HCT116 (cell line): ENCODE measurements around the gene C11orf91. TPM values are rescaled to one million over a fixed set of nuclear protein-coding genes. Genes with fewer than 3 reads are reported as not detected.

Source experiments
- ATAC-seq: fragments of 200-7000 bp; cut with Tn5 transposase; 2 replicates; pipeline ENCODE4 v1.9.1; 2020; ENCODE audit warnings: mild to moderate bottlenecking, moderate library complexity
- BruUV-seq: library from RNA; stranded (reverse); fragments of 400-500 nt; replicated peaks from 2 replicates; lab custom pipeline; 2021; lab: Mats Ljungman, UMichigan
- CTCF ChIA-PET: fragments of 300-600 bp; sonication (Branson Sonifier 250); formaldehyde crosslinking; loops from one replicate; lab custom pipeline; 2021; ENCODE audit warnings: antibody characterized with exemption; lab: Charles Lee
- POLR2A ChIA-PET: fragments of 300-600, 350-600 bp; sonication (Branson Sonifier 250); formaldehyde crosslinking; loops from one replicate; lab custom pipeline; 2021; ENCODE audit warnings: antibody characterized with exemption; lab: Charles Lee
- RAD21 ChIA-PET, 2 experiments: fragments of 300-600 bp; sonication (Branson Sonifier 250); formaldehyde crosslinking; loops; one replicate each; lab custom pipeline; 2023; ENCODE audit warnings: low total read pairs in 2 of 2; ENCODE audit not compliant: uncharacterized antibody in 2 of 2, unreplicated experiment in 2 of 2, low non-redundant PET in 1 of 2; lab: Charles Lee
- DNase-seq: peaks from one replicate; pipeline ENCODE4 v3.0.0-alpha.2; 2010; ENCODE audit warnings: low read depth, low spot score
- H2AFZ ChIP-seq: fragments of 200-600 bp; shearing (Covaris generic), sonication (generic); 2 replicates; pipeline ENCODE4 v1.6.1; 2017; ENCODE audit warnings: low read depth, mixed run types, mixed read lengths, antibody characterized with exemption, low read length; ENCODE audit not compliant: poor library complexity, severe bottlenecking
- H3K27ac ChIP-seq: 2 replicates; pipeline ENCODE4 v1.5.1; 2012; ENCODE audit warnings: low read depth, low read length
- H3K27me3 ChIP-seq: fragments of 200-600 bp; sonication (generic); 2 replicates; pipeline ENCODE4 v1.6.1; 2016; ENCODE audit warnings: mixed run types, low read length, mixed read lengths; ENCODE audit not compliant: insufficient read depth
- H3K36me3 ChIP-seq, 2 experiments: fragments of 200-500 bp in 1 of 2; fragments of 200-600 bp in 1 of 2; sonication (Bioruptor generic) in 1 of 2; sonication (generic) in 1 of 2; 2 replicates each; pipeline versions ENCODE4 v1.5.1 to v1.6.1; 2014 to 2016; ENCODE audit warnings: low read length in 2 of 2, inconsistent platforms in 1 of 2, mixed read lengths in 1 of 2, mixed run types in 1 of 2; ENCODE audit not compliant: insufficient read depth in 2 of 2, control insufficient read depth in 1 of 2
- H3K4me1 ChIP-seq, 2 experiments: fragments of 200-600 bp in 1 of 2; sonication (generic) in 1 of 2; 2 replicates each; pipeline versions ENCODE4 v1.5.1 to v1.6.1; 2012 to 2017; ENCODE audit warnings: low read length in 2 of 2, inconsistent platforms in 1 of 2, mild to moderate bottlenecking in 1 of 2, mixed read lengths in 1 of 2, mixed run types in 1 of 2, moderate library complexity in 1 of 2; ENCODE audit not compliant: insufficient read depth in 2 of 2, control insufficient read depth in 1 of 2
- H3K4me2 ChIP-seq: fragments of 200-600 bp; sonication (generic); 2 replicates; pipeline ENCODE4 v1.6.1; 2017; ENCODE audit warnings: mixed run types, low read length, mixed read lengths
- H3K4me3 ChIP-seq, 2 experiments: fragments of 200-600 bp in 1 of 2; sonication (generic) in 1 of 2; replicated peaks in 1 of 2; 2 replicates each; pipeline ENCODE4 v1.5.1; 2011 to 2016; ENCODE audit warnings: low read length in 2 of 2, control low read depth in 1 of 2, low read depth in 1 of 2, mild to moderate bottlenecking in 1 of 2, mixed read lengths in 1 of 2, mixed run types in 1 of 2
- H3K79me2 ChIP-seq: fragments of 200-600 bp; sonication (generic); 2 replicates; pipeline ENCODE4 v1.6.1; 2017; ENCODE audit warnings: mild to moderate bottlenecking, mixed run types, low read length, moderate library complexity, mixed read lengths; ENCODE audit not compliant: insufficient read depth
- H3K9ac ChIP-seq: fragments of 200-600 bp; sonication (generic); 2 replicates; pipeline ENCODE4 v1.6.1; 2016; ENCODE audit warnings: low read length, mixed read lengths
- H3K9me2 ChIP-seq: fragments of 200-600 bp; sonication (generic), shearing (Covaris generic); 2 replicates; pipeline ENCODE4 v1.6.1; 2017; ENCODE audit warnings: mixed run types, mild to moderate bottlenecking, moderate library complexity; ENCODE audit not compliant: insufficient read depth
- H3K9me3 ChIP-seq, 2 experiments: fragments of 200-500 bp in 1 of 2; fragments of 200-600 bp in 1 of 2; sonication (Bioruptor generic) in 1 of 2; sonication (generic) in 1 of 2; 2 replicates each; pipeline ENCODE4 v1.6.1; 2014 to 2017; ENCODE audit warnings: low read length in 2 of 2, mixed read lengths in 2 of 2, inconsistent platforms in 1 of 2, low read depth in 1 of 2, mild to moderate bottlenecking in 1 of 2, mixed run types in 1 of 2, moderate library complexity in 1 of 2; ENCODE audit not compliant: control insufficient read depth in 1 of 2, insufficient read depth in 1 of 2
- H4K20me1 ChIP-seq: fragments of 200-600 bp; sonication (generic), shearing (Covaris generic); 2 replicates; pipeline ENCODE4 v1.6.1; 2017; ENCODE audit warnings: mixed run types, mild to moderate bottlenecking, moderate library complexity; ENCODE audit not compliant: insufficient read depth
- ATF3 ChIP-seq: IDR thresholded peaks from 2 replicates; pipeline ENCODE4 v1.6.1; 2012
- CBX3 ChIP-seq: IDR thresholded peaks from 2 replicates; pipeline ENCODE4 v1.6.1; 2012; ENCODE audit warnings: low read depth
- CEBPB ChIP-seq: IDR thresholded peaks from 2 replicates; pipeline ENCODE4 v1.6.1; 2012; ENCODE audit warnings: low read depth
- CTCF ChIP-seq, 3 experiments: fragments of 200-600 bp in 1 of 3; sonication (generic) in 1 of 3; IDR thresholded peaks in 2 of 3; conservative IDR thresholded peaks in 1 of 3; 2 replicates each; pipeline ENCODE4 v1.5.1; 2012 to 2017; ENCODE audit warnings: low read depth in 2 of 3, low read length in 2 of 3, antibody characterized with exemption in 1 of 3, borderline replicate concordance in 1 of 3, control low read depth in 1 of 3, mild to moderate bottlenecking in 1 of 3, mixed read lengths in 1 of 3, mixed run types in 1 of 3, moderate library complexity in 1 of 3; ENCODE audit not compliant: insufficient read depth in 1 of 3
- EGR1 ChIP-seq: IDR thresholded peaks from 2 replicates; pipeline ENCODE4 v1.6.1; 2012; ENCODE audit warnings: low read depth
- ELF1 ChIP-seq: IDR thresholded peaks from 2 replicates; pipeline ENCODE4 v1.6.1; 2012; ENCODE audit warnings: low read depth, borderline replicate concordance
- EZH2 ChIP-seq: fragments of 200-600 bp; sonication (generic); IDR thresholded peaks from 2 replicates; pipeline ENCODE4 v1.6.1; 2017; ENCODE audit warnings: antibody characterized with exemption, mixed run types
- EZH2phosphoT487 ChIP-seq: fragments of 200-600 bp; IDR thresholded peaks from 2 replicates; pipeline ENCODE4 v1.6.1; 2018; ENCODE audit warnings: antibody characterized with exemption, borderline replicate concordance
- FOSL1 ChIP-seq: IDR thresholded peaks from 2 replicates; pipeline ENCODE4 v1.6.1; 2012; ENCODE audit warnings: low read depth
- JUND ChIP-seq: IDR thresholded peaks from 2 replicates; pipeline ENCODE4 v1.6.1; 2012
- MAX ChIP-seq: IDR thresholded peaks from 2 replicates; pipeline ENCODE4 v1.6.1; 2012
- POLR2A ChIP-seq: IDR thresholded peaks from 2 replicates; pipeline ENCODE4 v1.7.0; 2011; ENCODE audit warnings: borderline replicate concordance; ENCODE audit not compliant: insufficient read depth, insufficient read length; ENCODE audit errors: extremely low read depth
- RAD21 ChIP-seq: IDR thresholded peaks from 2 replicates; pipeline ENCODE4 v1.6.1; 2012; ENCODE audit warnings: low read depth, mild to moderate bottlenecking
- SIN3A ChIP-seq: IDR thresholded peaks from 2 replicates; pipeline ENCODE4 v1.6.1; 2012; ENCODE audit warnings: low read depth
- SRF ChIP-seq: IDR thresholded peaks from 2 replicates; pipeline ENCODE4 v1.6.1; 2012; ENCODE audit warnings: low read depth
- TCF7L2 ChIP-seq: IDR thresholded peaks from 2 replicates; pipeline ENCODE4 v1.7.0; 2011; ENCODE audit warnings: borderline replicate concordance, inconsistent platforms; ENCODE audit not compliant: insufficient read depth, insufficient read length; ENCODE audit errors: extremely low read depth
- YY1 ChIP-seq: IDR thresholded peaks from 2 replicates; pipeline ENCODE4 v1.6.1; 2011; ENCODE audit warnings: low read length, low read depth, moderate library complexity, mild to moderate bottlenecking; ENCODE audit not compliant: insufficient replicate concordance; ENCODE audit errors: extremely low read depth
- ZBTB33 ChIP-seq: IDR thresholded peaks from 2 replicates; pipeline ENCODE4 v1.6.1; 2011; ENCODE audit warnings: mild to moderate bottlenecking, low read length, moderate library complexity; ENCODE audit not compliant: insufficient replicate concordance; ENCODE audit errors: extremely low read depth
- intact Hi-C: fragments of 100-400 bp; cut with micrococcal nuclease; formaldehyde crosslinking; loops from 2 replicates; pipeline ENCODE4 v1.10.0; 2022
- total RNA-seq: library from RNA; stranded (reverse); gene quantifications from one replicate; pipeline ENCODE4 v1.2.1, GENCODE V29; 2021; ENCODE audit not compliant: unreplicated experiment

C11orf91 gene
- total RNA-seq, 1 experiment from 2014 or later = 0.54 TPM

- no peak for DNase-seq
- H3K9me3 ChIP-seq = no peaks in the 10 kb centered on the region
- no peak overlapping the region for H2AFZ ChIP-seq
- H3K9ac ChIP-seq = no peak overlapping the region
- no peaks in the 10 kb centered on the region for H3K9me2 ChIP-seq
- POLR2A ChIA-PET = no interaction called here
- no peak for ATAC-seq
- RAD21 ChIA-PET = no interaction called here
- TF ChIP-seq RAD21 = no peak
- no peak for TF ChIP-seq EZH2
- no peak for TF ChIP-seq POLR2A
- no peak for TF ChIP-seq ATF3
- no peak for TF ChIP-seq YY1
- TF ChIP-seq FOSL1 = no peak
- TF ChIP-seq CBX3 = no peak
- TF ChIP-seq CEBPB = no peak
- TF ChIP-seq TCF7L2 = no peak
- TF ChIP-seq EZH2phosphoT487 = no peak
- no peak for TF ChIP-seq SIN3A
- TF ChIP-seq CTCF (IDR thresholded peaks at IDR 0.05 in 2 of 3, conservative IDR thresholded peaks at IDR 0.05 in 1 of 3; ENCODE audit: borderline replicate concordance in 1 of 3, insufficient read depth in 1 of 3, low read depth in 2 of 3, low read length in 2 of 3) = no peak
- TF ChIP-seq ZBTB33 = no peak
- no peak for TF ChIP-seq JUND
- no peak for TF ChIP-seq SRF
- TF ChIP-seq MAX = no peak
- no peak for TF ChIP-seq ELF1
- TF ChIP-seq EGR1 = no peak
- intact Hi-C loops = loop anchor here (10.0 kb wide), 1 partner anchor 812 kb away; no protein-coding TSS in a partner anchor
- H3K36me3 ChIP-seq = no peaks in the 10 kb centered on the region
- no peak overlapping the region for H3K4me3 ChIP-seq
- no peak overlapping the region for H3K4me2 ChIP-seq
- no peak overlapping the region for H3K27ac ChIP-seq
- CTCF ChIA-PET = interaction anchor here (3.4 kb wide), 1 partner anchor 45 kb away, joined by 10 read pairs; no protein-coding TSS in a partner anchor
- H3K27me3 ChIP-seq = no peaks in the 10 kb centered on the region
- BruUV-seq = no TSS peak
- no peaks in the 10 kb centered on the region for H4K20me1 ChIP-seq
- H3K79me2 ChIP-seq = no peaks in the 10 kb centered on the region
- peaks cover 26 to 71% of the 10 kb centered on the region in 2 experiments for H3K4me1 ChIP-seq
Observed at GRCh38 chr11:33696931-33697638, 3.5 kb downstream of the C11orf91 start.
